ENCODE results near the gene NEK5. TPM values are rescaled to one million over a fixed set of nuclear protein-coding genes. Genes with fewer than 3 reads are reported as not detected.

NEK5 gene
- total and polyA plus RNA-seq, 2 experiments from 2014 or later = 0.73 to 1.3 TPM

- H3K9me3 Mint-ChIP-seq = no peaks in the 10 kb centered on the region
- H3K27me3 ChIP-seq (ENCODE audit: insufficient read depth) = no peaks in the 10 kb centered on the region
Observed at GRCh38 chr13:52047463-52047862, 81.4 kb downstream of the NEK5 start.

GRCh38 chr13:52043675-52044074, 85.2 kb downstream of the NEK5 start:
- H3K4me2 ChIP-seq = no peak overlapping the region
- no peaks in the 10 kb centered on the region for H4K20me1 ChIP-seq (replicated peaks; ENCODE audit: insufficient read depth)
- H3F3A ChIP-seq (replicated peaks; ENCODE audit: low read depth) = no peaks in the 10 kb centered on the region
- no peaks in the 10 kb centered on the region for H3K36me3 ChIP-seq (ENCODE audit: insufficient read depth)
- H3K27ac ChIP-seq (ENCODE audit: low read depth) = no peak overlapping the region
- H3K79me2 ChIP-seq (replicated peaks; ENCODE audit: insufficient read depth) = no peaks in the 10 kb centered on the region
- Mint-ChIP-seq H3K9me3 (no peaks in the 10 kb centered on the region), H3K27ac (no peak overlapping the region), H3K36me3 (ENCODE audit: low read depth) (no peaks in the 10 kb centered on the region), H3K27me3 (ENCODE audit: insufficient read depth, low read depth, poor library complexity) (peaks cover 1% of the 10 kb centered on the region), H3K4me1 (peaks cover 3% of the 10 kb centered on the region; the same call in 1 of the 3 replicates), H3K4me3 (no peak overlapping the region)
- H3K27me3 ChIP-seq (ENCODE audit: insufficient read depth) = no peaks in the 10 kb centered on the region
- H3K4me3 ChIP-seq = no peak overlapping the region
- no peaks in the 10 kb centered on the region for H3K4me1 ChIP-seq (ENCODE audit: insufficient read depth)
- H3K9me2 ChIP-seq (ENCODE audit: insufficient read depth) = no peaks in the 10 kb centered on the region
- no peak for DNase-seq (ENCODE audit: low spot score)
- ATAC-seq = no peak
- no peak overlapping the region for H2AFZ ChIP-seq
- TF ChIP-seq REST (IDR thresholded peaks at IDR 0.05; ENCODE audit: unreplicated experiment) = no peak
- TF ChIP-seq POLR2AphosphoS5 (IDR thresholded peaks at IDR 0.05; ENCODE audit: low read depth) = no peak
- no peak for TF ChIP-seq CREB1 (CRISPR knock-in tag; IDR thresholded peaks at IDR 0.05; ENCODE audit: low read depth)
- TF ChIP-seq ZNF331 (CRISPR knock-in tag; IDR thresholded peaks at IDR 0.05; ENCODE audit: low read depth) = no peak
- TF ChIP-seq ETS1 (IDR thresholded peaks at IDR 0.05) = no peak
- no peak for TF ChIP-seq JUNB (IDR thresholded peaks at IDR 0.05; ENCODE audit: unreplicated experiment)
- TF ChIP-seq, protein P1, sequence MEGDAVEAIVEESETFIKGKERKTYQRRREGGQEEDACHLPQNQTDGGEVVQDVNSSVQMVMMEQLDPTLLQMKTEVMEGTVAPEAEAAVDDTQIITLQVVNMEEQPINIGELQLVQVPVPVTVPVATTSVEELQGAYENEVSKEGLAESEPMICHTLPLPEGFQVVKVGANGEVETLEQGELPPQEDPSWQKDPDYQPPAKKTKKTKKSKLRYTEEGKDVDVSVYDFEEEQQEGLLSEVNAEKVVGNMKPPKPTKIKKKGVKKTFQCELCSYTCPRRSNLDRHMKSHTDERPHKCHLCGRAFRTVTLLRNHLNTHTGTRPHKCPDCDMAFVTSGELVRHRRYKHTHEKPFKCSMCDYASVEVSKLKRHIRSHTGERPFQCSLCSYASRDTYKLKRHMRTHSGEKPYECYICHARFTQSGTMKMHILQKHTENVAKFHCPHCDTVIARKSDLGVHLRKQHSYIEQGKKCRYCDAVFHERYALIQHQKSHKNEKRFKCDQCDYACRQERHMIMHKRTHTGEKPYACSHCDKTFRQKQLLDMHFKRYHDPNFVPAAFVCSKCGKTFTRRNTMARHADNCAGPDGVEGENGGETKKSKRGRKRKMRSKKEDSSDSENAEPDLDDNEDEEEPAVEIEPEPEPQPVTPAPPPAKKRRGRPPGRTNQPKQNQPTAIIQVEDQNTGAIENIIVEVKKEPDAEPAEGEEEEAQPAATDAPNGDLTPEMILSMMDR (conservative IDR thresholded peaks at IDR 0.05; ENCODE audit: low read depth in 2 of 2) = no peak
- no peak for TF ChIP-seq EZH2 (IDR thresholded peaks at IDR 0.05; ENCODE audit: low read depth, unreplicated experiment)
- TF ChIP-seq NANOG (IDR thresholded peaks at IDR 0.05; ENCODE audit: borderline replicate concordance) = no peak
- no peak for TF ChIP-seq ZNF114 (CRISPR knock-in tag; IDR thresholded peaks at IDR 0.05)
- no peak for TF ChIP-seq STAT1 (IDR thresholded peaks at IDR 0.05; ENCODE audit: unreplicated experiment)

More at GRCh38 chr13:52047463-52047862, 81.4 kb downstream of the NEK5 start:
- H4K20me1 ChIP-seq (replicated peaks; ENCODE audit: insufficient read depth) = no peaks in the 10 kb centered on the region
- peaks cover 14% of the 10 kb centered on the region for H3K4me1 Mint-ChIP-seq
- no peaks in the 10 kb centered on the region for H3K79me2 ChIP-seq (replicated peaks; ENCODE audit: insufficient read depth)
- H3K4me3 ChIP-seq = no peak overlapping the region
- TF ChIP-seq CREB1 (CRISPR knock-in tag; IDR thresholded peaks at IDR 0.05; ENCODE audit: low read depth) (no peak), ETS1 (IDR thresholded peaks at IDR 0.05) (no peak), NANOG (IDR thresholded peaks at IDR 0.05; ENCODE audit: borderline replicate concordance) (no peak), EZH2phosphoT487 (IDR thresholded peaks at IDR 0.05; ENCODE audit: unreplicated experiment) (no peak)
- H3K36me3 ChIP-seq (ENCODE audit: insufficient read depth) = no peaks in the 10 kb centered on the region
- H2AFZ ChIP-seq = no peak overlapping the region
- peaks cover 1% of the 10 kb centered on the region for H3K27me3 Mint-ChIP-seq (ENCODE audit: insufficient read depth, low read depth, poor library complexity)
- H3F3A ChIP-seq (replicated peaks; ENCODE audit: low read depth) = no peaks in the 10 kb centered on the region
- no peak for ATAC-seq
- DNase-seq (ENCODE audit: low spot score) = no peak
- no peak overlapping the region for H3K27ac ChIP-seq (ENCODE audit: low read depth)
- H3K4me2 ChIP-seq = no peak overlapping the region
- H3K4me3 Mint-ChIP-seq = no peak overlapping the region
- no peaks in the 10 kb centered on the region for H3K36me3 Mint-ChIP-seq (ENCODE audit: low read depth)
- peaks cover 11% of the 10 kb centered on the region; the same call in 1 of the 2 replicates for H3K4me1 ChIP-seq (ENCODE audit: insufficient read depth)
- H3K9me2 ChIP-seq (ENCODE audit: insufficient read depth) = peaks cover 5% of the 10 kb centered on the region; the same call in 1 of the 2 replicates
- H3K27ac Mint-ChIP-seq = no peak overlapping the region

All from GM23338 (cell line).